Measurements from ENCODE around the gene UBASH3A. TPM values are rescaled to one million over a fixed set of nuclear protein-coding genes. Genes with fewer than 3 reads are reported as not detected.

Gene UBASH3A
- total RNA-seq, 4 donors from 2014 or later = 0.40 TPM; not detected in 3

GRCh38 chr21:42367367-42368165, 36.1 kb upstream of the UBASH3A start:
- ATAC-seq = no peak
- no peak for TF ChIP-seq EP300 (IDR thresholded peaks at IDR 0.05)
- no peak for TF ChIP-seq POLR2AphosphoS5 (IDR thresholded peaks at IDR 0.05)
- TF ChIP-seq CTCF (IDR thresholded peaks at IDR 0.05) = no peak
- no peak for TF ChIP-seq POLR2A (IDR thresholded peaks at IDR 0.05)
- Histone ChIP-seq H3K9me3 (no peaks in the 10 kb centered on the region), H3K36me3 (no peaks in the 10 kb centered on the region), H3K27ac (no peak overlapping the region), H3K4me3 (no peak overlapping the region), H3K4me1 (no peaks in the 10 kb centered on the region), H3K27me3 (peaks cover 58% of the 10 kb centered on the region)
- WGBS, 2 donors (ENCODE audit: low coverage in 1 of 2) = 71 to 100% methylated on average over 2 to 7 of the region's 14 CpGs

- Histone ChIP-seq H3K27me3 (peaks cover 38% of the 10 kb centered on the region), H3K36me3 (no peaks in the 10 kb centered on the region), H3K27ac (no peak overlapping the region), H3K9me3 (no peaks in the 10 kb centered on the region), H3K4me3 (no peak overlapping the region), H3K4me1 (no peaks in the 10 kb centered on the region)
- 67 to 81% methylated on average over 5 to 9 of the region's 16 CpGs for WGBS, 2 donors (ENCODE audit: low coverage in 1 of 2)
- TF ChIP-seq POLR2AphosphoS5 (IDR thresholded peaks at IDR 0.05) = no peak
- ATAC-seq = no peak
These were observed 33.9 kb upstream of the UBASH3A start for GRCh38 chr21:42369821-42370220.

GRCh38 chr21:42370894-42371654, 32.6 kb upstream of the UBASH3A start:
- TF ChIP-seq CTCF (IDR thresholded peaks at IDR 0.05) (no peak), EP300 (IDR thresholded peaks at IDR 0.05) (no peak), POLR2A (IDR thresholded peaks at IDR 0.05) (no peak), POLR2AphosphoS5 (IDR thresholded peaks at IDR 0.05) (no peak)
- Histone ChIP-seq H3K4me1 (no peaks in the 10 kb centered on the region), H3K9me3 (no peaks in the 10 kb centered on the region), H3K36me3 (no peaks in the 10 kb centered on the region), H3K27me3 (peaks cover 38% of the 10 kb centered on the region), H3K27ac (no peak overlapping the region), H3K4me3 (no peak overlapping the region)
- WGBS, 2 donors (ENCODE audit: low coverage in 1 of 2) = 66 to 73% methylated on average over 13 to 18 of the region's 18 CpGs
- no peak for ATAC-seq

- WGBS, 2 donors (ENCODE audit: low coverage in 1 of 2) = 57% methylated on average over 5 of the region's 25 CpGs; no CpG with 5 or more reads in 1 of the 2 donors
- Histone ChIP-seq H3K36me3 (no peaks in the 10 kb centered on the region), H3K4me1 (no peaks in the 10 kb centered on the region), H3K27ac (no peak overlapping the region), H3K4me3 (no peak overlapping the region), H3K27me3 (peaks cover 50% of the 10 kb centered on the region), H3K9me3 (no peaks in the 10 kb centered on the region)
- ATAC-seq = no peak
- TF ChIP-seq POLR2AphosphoS5 (IDR thresholded peaks at IDR 0.05) (no peak), POLR2A (IDR thresholded peaks at IDR 0.05) (no peak), CTCF (IDR thresholded peaks at IDR 0.05) (no peak), EP300 (IDR thresholded peaks at IDR 0.05) (no peak)
These were observed 30.4 kb upstream of the UBASH3A start for GRCh38 chr21:42373196-42373907.

- no peaks in the 10 kb centered on the region for H3K9me3 ChIP-seq
- WGBS, 2 donors (ENCODE audit: low coverage in 1 of 2) = 72% methylated on average over 9 of the region's 16 CpGs; no CpG with 5 or more reads in 1 of the 2 donors
- peaks cover 50% of the 10 kb centered on the region for H3K27me3 ChIP-seq
- no peaks in the 10 kb centered on the region for H3K36me3 ChIP-seq
- no peak overlapping the region for H3K4me3 ChIP-seq
- H3K27ac ChIP-seq = no peak overlapping the region
- TF ChIP-seq POLR2AphosphoS5 (IDR thresholded peaks at IDR 0.05) = no peak
- no peak for TF ChIP-seq CTCF (IDR thresholded peaks at IDR 0.05)
- TF ChIP-seq POLR2A (IDR thresholded peaks at IDR 0.05) = no peak
- no peak for TF ChIP-seq EP300 (IDR thresholded peaks at IDR 0.05)
- H3K4me1 ChIP-seq = no peaks in the 10 kb centered on the region
- ATAC-seq = no peak
These were observed 29.7 kb upstream of the UBASH3A start for GRCh38 chr21:42373908-42374455.
